Measurements from ENCODE around the gene ZEB1.

GRCh38 chr10:31484431-31485135 lies 165.6 kb downstream of the ZEB1 start:
- TF ChIP-seq CTCF (IDR thresholded peaks at IDR 0.05) (no peak), EP300 (IDR thresholded peaks at IDR 0.05) (no peak)

Measured in sigmoid colon (tissue), 4 donors.